ENCODE results near the gene FAM98C.
A peak's percentile ranks its signal among the peaks of the same experiment; 100 is the strongest.

Gene FAM98C

GRCh38 chr19:38377052-38377451 is 25.8 kb upstream of the FAM98C start:
- DNase-seq (ENCODE audit: low read depth in 3 of 3), result no peak

GRCh38 chr19:38378866-38379265 is 24.0 kb upstream of the FAM98C start:
- no peak for DNase-seq (ENCODE audit: low read depth in 3 of 3)

- no peak for DNase-seq (ENCODE audit: low read depth in 3 of 3)
Observed at GRCh38 chr19:38381138-38381537, 21.8 kb upstream of the FAM98C start.

- no peak for DNase-seq (ENCODE audit: low read depth in 3 of 3)
Observed at GRCh38 chr19:38383184-38383583, 19.7 kb upstream of the FAM98C start.

- DNase-seq (ENCODE audit: low read depth in 3 of 3), result no peak
Observed at GRCh38 chr19:38383743-38384142, 19.1 kb upstream of the FAM98C start.

- no peak for DNase-seq (ENCODE audit: low read depth in 3 of 3)
Observed at GRCh38 chr19:38384209-38385027, 18.5 kb upstream of the FAM98C start.

GRCh38 chr19:38385057-38385803 is 17.7 kb upstream of the FAM98C start:
- no peak for DNase-seq (ENCODE audit: low read depth in 3 of 3)

GRCh38 chr19:38385804-38386257 is 17.1 kb upstream of the FAM98C start:
- no peak for DNase-seq (ENCODE audit: low read depth in 3 of 3)

GRCh38 chr19:38386300-38386970 is 16.5 kb upstream of the FAM98C start:
- DNase-seq (ENCODE audit: low read depth in 3 of 3), result no peak

- DNase-seq (ENCODE audit: low read depth in 3 of 3), result no peak
Observed at GRCh38 chr19:38386971-38387549, 15.8 kb upstream of the FAM98C start.

- DNase-seq (ENCODE audit: low read depth in 3 of 3), result peak; percentile 60 to 80 (median 65)
Observed at GRCh38 chr19:38387550-38388348, 15.1 kb upstream of the FAM98C start, which contains the start of gene GGN. Gene GGN, minus strand, starts transcription at chr19:38388034. Its CDS starts 773 bp downstream, at chr19:38387261.

GRCh38 chr19:38388349-38389100 is 14.4 kb upstream of the FAM98C start, which contains the start of gene SPRED3:
Gene SPRED3, plus strand, starts transcription at chr19:38388697. Its CDS starts 1,606 bp downstream, at chr19:38390303.
- no peak for DNase-seq (ENCODE audit: low read depth in 3 of 3)

- DNase-seq (ENCODE audit: low read depth in 3 of 3), result no peak
Observed at GRCh38 chr19:38389101-38389925, 13.6 kb upstream of the FAM98C start.

GRCh38 chr19:38389957-38390924 is 12.7 kb upstream of the FAM98C start:
- no peak for DNase-seq (ENCODE audit: low read depth in 3 of 3)

GRCh38 chr19:38391911-38392464 is 10.9 kb upstream of the FAM98C start:
- no peak for DNase-seq (ENCODE audit: low read depth in 3 of 3)

- DNase-seq (ENCODE audit: low read depth in 3 of 3), result no peak
Observed at GRCh38 chr19:38392707-38393308, 10.1 kb upstream of the FAM98C start.

GRCh38 chr19:38394488-38394887 is 8.4 kb upstream of the FAM98C start:
- DNase-seq (ENCODE audit: low read depth in 3 of 3), result peak; percentile 43 to 82 (median 58)
